HG02938 (cell line): Measurements from ENCODE around the gene PLAAT2.
"Not testable (repeated sequence)": the region's sequence is repeated elsewhere in the genome, so short reads cannot be mapped to it uniquely, and the experiment has no call there.

ENCODE experiments used
- ATAC-seq: cut with Tn5 transposase; IDR thresholded peaks from one replicate; pipeline ENCODE4 v1.9.1; 2021; ENCODE audit warnings: mild to moderate bottlenecking, moderate library complexity; ENCODE audit not compliant: unreplicated experiment

The PLAAT2 gene

DNA sequence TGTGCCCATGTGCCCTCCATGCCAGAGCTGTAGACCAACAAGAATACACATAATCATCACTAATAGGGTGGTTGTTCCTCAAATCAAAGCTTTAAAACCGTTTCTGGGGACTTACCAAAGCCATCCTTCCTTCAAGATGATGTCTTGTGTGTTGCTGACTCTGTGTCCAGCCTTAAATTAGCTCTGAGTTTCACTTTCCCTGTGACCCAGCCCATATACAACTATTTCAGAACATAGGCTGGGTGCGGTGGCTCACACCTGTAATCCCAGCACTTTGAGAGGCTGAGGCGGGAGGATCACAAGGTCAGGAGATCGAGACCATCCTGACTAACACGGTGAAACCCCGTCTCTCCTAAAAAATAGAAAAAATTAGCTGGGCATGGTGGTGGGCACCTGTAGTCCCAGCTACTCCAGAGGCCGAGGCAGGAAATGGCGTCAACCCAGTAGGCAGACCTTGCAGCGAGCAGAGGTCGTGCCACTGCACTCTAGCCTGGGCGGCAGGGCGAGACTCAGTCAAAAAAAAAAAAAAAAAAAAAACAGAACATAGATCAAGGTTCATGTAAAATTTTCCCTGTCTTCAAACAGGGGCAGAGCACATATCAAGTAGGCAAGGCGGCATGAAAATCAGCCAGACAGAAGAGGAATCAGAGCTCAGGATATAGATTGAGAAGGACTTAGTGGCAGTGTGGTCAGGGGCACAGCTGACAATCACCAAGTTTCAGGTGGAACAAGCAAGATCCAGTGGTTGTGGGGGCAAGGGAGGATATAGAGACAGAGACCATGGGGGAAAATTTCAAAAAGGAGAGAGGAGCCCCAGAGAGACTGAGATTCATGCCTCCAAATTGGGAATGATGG, at the start of gene PLAAT2:
TSS of gene PLAAT2 (minus strand) at position 179 of the 855 bp plus-strand sequence. CDS start at position 124, 55 bp downstream.
- no peak for ATAC-seq

- no peak for ATAC-seq
Observed at GRCh38 chr11:63612181-63612580, 49.0 kb upstream of the PLAAT2 start.

GRCh38 chr11:63611395-63611747, 48.2 kb upstream of the PLAAT2 start:
- ATAC-seq, result no peak

GRCh38 chr11:63610604-63611394, 47.6 kb upstream of the PLAAT2 start:
- no peak for ATAC-seq

DNA sequence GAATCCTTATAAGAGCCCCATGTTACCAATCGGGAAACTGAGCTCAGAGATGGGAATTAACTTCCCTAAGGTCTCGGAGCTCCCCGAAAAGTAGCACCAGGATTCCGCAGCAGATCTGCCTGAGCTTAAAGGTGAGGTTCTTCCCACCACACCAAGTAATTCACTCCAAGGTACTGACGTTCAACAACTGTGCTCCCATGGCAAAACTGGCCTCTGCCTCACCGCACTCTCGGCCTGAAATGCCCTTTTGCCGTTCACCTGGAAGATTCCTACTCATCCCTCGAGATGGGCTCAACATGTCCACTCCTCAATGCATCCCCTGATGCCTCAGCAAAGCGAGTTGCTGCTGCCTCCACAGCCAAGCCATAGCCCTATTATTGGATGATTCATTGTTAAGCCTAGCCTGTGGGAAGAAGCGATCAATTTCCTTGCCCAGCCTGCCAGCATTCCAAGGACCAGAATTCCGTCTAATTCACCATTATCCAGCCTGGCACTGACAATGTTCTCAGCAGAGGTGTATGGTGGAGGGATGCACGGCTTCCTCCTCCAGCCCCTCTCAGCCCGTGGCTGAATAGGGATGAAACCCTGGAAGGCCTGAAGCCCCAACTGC, 46.9 kb upstream of the PLAAT2 start:
- no peak for ATAC-seq

- no peak for ATAC-seq
Observed at GRCh38 chr11:63609536-63609935, 46.4 kb upstream of the PLAAT2 start.

- no peak for ATAC-seq
Observed at GRCh38 chr11:63608353-63609345, 45.5 kb upstream of the PLAAT2 start.

GRCh38 chr11:63603180-63603518, 40.0 kb upstream of the PLAAT2 start:
- ATAC-seq, result no peak

- ATAC-seq, result not testable (repeated sequence)
Observed at GRCh38 chr11:63602290-63603179, 39.4 kb upstream of the PLAAT2 start.

DNA sequence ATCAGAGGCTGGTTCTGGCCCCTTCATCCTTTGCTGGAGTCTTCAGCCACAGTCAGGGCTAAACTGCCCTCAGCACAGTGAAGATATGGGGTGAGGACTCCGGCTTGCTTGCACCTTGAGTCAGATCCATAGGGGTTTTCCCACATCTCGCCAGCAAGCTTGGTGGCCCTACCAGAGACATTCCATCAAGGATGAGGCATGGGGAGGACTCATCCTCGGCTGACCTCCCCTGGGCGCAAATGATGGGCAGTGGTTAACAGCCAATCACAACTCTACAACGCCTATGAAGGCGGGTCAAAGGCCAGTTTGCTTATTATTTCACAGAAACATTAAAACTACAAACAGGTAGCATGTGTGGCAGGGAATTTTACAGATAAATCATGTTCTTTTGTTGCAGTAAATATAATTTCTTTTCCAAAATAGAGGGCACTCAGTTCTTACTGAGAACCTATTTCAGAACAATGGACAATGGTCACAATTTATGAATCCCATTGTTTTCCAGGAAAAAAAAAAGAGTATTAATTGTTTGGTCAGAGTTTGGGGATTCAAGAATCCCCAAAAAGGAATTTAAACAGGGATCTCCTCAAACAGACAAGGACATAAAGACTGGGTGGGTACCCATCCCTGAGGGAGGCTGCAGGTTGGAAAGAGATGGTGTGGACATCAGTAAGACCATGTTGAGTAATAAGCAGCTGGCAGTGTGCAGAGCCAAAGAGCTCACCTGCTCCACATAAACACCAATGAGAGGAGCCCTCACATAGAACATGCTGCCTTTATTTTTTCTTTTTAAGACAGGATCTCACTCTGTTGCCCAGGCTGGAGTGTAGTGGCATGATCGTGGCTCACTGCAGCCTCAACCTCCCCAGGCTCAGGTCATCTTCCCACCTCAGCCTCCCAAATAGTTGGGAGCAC, 36.3 kb upstream of the PLAAT2 start:
- no peak for ATAC-seq

DNA sequence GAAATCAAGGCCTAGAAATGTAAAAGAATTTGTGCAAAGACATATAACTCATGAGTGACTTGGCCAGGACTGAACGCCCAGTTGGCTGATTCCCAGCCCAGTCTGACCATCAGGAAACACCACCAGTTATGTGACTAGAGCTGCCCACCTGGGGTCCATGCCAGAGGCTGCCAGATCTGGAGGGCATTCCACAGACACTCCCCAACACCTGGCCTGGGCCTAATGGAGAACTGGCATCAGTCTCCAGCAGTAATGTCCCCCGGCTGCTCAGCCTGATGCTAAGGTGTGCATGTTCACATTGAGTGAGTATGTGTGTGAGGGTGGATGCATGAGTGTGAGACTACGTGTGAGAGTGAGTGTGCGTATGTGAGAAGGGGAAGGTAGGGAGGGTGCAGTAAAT, 35.4 kb upstream of the PLAAT2 start:
- ATAC-seq, result no peak

GRCh38 chr11:63595296-63595695, 32.1 kb upstream of the PLAAT2 start:
- ATAC-seq, result no peak

DNA sequence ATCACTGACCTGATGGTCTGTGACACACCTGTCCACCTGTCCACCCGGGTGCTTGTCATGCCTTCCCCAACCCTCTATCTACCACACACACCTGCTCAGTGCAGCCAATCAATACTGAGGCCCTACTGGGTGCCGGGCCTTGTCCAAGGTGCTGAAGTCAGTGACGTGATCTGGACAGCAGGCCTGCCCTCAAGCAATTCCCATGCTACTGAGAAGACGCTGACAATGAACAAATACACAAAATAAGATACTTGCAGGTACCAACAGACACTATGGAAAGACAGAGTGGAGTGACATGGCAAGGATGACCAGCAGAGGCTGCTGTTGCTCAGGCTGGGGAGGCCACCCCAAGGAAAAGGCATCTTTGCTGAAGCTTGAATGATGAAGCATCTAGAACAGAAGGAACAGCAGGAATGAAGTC, 29.8 kb upstream of the PLAAT2 start:
- ATAC-seq, result no peak

GRCh38 chr11:63590024-63590788, 27.0 kb upstream of the PLAAT2 start:
- no peak for ATAC-seq

DNA sequence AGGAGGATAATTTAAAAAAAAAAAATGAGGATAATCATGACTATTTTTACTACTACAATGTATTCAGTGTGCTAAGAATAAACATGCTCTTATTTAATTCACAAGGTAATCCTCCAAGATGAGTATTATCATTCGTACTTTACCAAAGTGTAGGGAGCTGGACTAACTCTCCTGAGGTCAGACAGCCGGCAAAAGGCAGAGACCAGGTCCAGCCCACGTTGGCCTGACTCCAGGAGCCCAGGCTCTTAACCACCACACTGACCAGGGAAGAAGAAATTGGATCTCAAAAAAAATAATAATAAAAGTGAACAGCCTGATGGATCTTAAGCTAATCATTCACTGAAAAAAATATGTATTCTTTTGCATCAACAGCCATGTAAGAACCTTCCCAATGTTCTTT, 25.8 kb upstream of the PLAAT2 start:
- ATAC-seq, result no peak

DNA sequence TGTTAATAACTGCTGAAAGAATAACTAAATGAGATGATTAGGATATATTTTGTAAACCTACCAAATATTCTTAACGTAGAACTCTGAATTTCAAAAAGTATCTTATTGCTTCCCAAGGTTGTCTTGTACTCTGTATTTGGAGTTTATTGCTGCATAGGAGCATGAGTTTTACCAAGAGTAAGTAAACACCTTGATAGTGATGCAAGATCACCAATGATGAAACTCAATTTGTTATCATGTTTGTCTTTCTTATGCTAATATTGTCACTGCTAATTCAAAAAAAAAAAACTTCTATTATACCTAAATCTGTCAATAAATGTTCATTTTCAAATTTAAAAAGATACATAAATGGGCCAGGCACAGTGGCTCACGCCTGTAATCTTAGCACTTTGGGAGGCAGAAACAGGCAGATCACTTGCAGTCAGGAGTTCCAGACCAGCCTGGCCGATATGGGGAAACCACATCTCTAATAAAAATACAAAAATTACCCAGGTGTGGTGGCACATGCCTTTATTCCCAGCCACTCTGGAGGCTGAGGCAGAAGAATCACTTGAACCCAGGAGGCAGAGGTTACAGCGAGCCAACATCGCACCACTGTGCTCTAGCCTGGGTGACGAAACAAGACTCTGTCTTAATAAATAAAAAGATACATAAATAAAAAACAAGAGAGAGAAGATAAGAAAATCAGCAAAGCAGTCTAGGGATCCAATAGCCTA, 23.4 kb upstream of the PLAAT2 start:
- ATAC-seq, result no peak

DNA sequence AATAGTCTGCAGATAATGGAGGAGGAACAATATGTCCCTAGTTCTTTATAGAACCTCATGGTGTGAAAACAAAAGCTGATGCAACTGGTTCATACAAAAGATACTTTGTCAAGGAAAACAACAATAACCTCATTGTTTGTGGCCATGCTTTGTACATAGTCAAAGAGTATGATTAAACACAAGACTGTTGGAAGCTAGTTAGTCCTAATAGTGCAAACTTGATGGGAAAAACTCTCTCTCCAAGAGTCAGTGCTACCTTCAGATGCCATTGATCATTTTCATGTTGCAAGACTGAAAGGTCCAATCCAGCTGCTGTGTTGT, 20.1 kb upstream of the PLAAT2 start:
- no peak for ATAC-seq
